NT2/D1 (cell line): Measurements from ENCODE around the gene TRIP6.
"Not testable (repeated sequence)": the region's sequence is repeated elsewhere in the genome, so short reads cannot be mapped to it uniquely, and the experiment has no call there.

ENCODE experiments used
- DNase-seq: peaks from one replicate; pipeline ENCODE4 v3.0.0-alpha.2; 2011; ENCODE audit warnings: low read depth, low spot score
- H3K27me3 ChIP-seq: 2 replicates; pipeline ENCODE4 v1.6.0; 2011; ENCODE audit warnings: mild to moderate bottlenecking; ENCODE audit not compliant: insufficient read length, insufficient read depth
- H3K36me3 ChIP-seq: 2 replicates; pipeline ENCODE4 v1.6.1; 2011; ENCODE audit warnings: mild to moderate bottlenecking, low read length, mixed read lengths; ENCODE audit not compliant: insufficient read depth, insufficient read length
- H3K4me1 ChIP-seq: 2 replicates; pipeline ENCODE4 v1.5.1; 2011; ENCODE audit not compliant: insufficient read depth, insufficient read length
- H3K4me3 ChIP-seq: 2 replicates; pipeline ENCODE4 v1.5.1; 2011; ENCODE audit warnings: low read depth; ENCODE audit not compliant: insufficient read length
- H3K9ac ChIP-seq: 2 replicates; pipeline ENCODE4 v1.6.0; 2011; ENCODE audit warnings: low read depth; ENCODE audit not compliant: insufficient read length
- H3K9me3 ChIP-seq: 2 replicates; pipeline ENCODE4 v1.5.1; 2011; ENCODE audit warnings: mild to moderate bottlenecking, low read length; ENCODE audit not compliant: insufficient read depth
- SUZ12 ChIP-seq: IDR thresholded peaks from 2 replicates; pipeline ENCODE4 v1.6.1; 2011; ENCODE audit not compliant: insufficient read length, insufficient read depth; ENCODE audit errors: extremely low read depth
- YY1 ChIP-seq: IDR thresholded peaks from 2 replicates; pipeline ENCODE4 v1.6.1; 2011; ENCODE audit not compliant: insufficient read length, insufficient read depth
- ZNF274 ChIP-seq: IDR thresholded peaks from 2 replicates; pipeline ENCODE4 v1.6.1; 2011; ENCODE audit warnings: mild to moderate bottlenecking, low read depth, low read length

TRIP6 gene

DNA sequence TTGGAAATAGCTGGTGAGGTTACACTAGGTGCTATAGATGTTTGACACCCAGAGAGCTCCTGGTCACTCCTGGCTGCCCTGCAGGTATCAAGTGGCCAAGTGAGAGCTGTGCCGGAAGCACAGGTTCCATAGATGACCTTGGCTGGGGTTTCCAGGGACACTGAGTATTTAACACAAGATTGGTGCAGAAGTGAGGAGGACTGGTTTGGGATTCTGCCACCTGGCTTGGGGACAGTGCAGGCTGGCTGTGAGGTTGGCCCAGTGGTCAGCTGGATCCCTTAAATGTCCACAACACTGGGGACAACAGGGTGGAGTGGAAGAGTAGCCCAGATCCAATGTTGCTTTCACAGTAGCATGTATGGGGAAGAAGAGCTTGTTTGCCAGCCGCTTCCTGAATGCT is 33.8 kb downstream of the TRIP6 start:
- H3K9me3 ChIP-seq = no peaks in the 10 kb centered on the region
- DNase-seq = no peak
- TF ChIP-seq YY1 = no peak
- no peak for TF ChIP-seq ZNF274
- no peak for TF ChIP-seq SUZ12
- H3K9ac ChIP-seq = no peak overlapping the region
- peaks cover 5% of the 10 kb centered on the region for H3K4me1 ChIP-seq
- no peak overlapping the region for H3K4me3 ChIP-seq
- H3K27me3 ChIP-seq = peaks cover 8% of the 10 kb centered on the region
- no peaks in the 10 kb centered on the region for H3K36me3 ChIP-seq

DNA sequence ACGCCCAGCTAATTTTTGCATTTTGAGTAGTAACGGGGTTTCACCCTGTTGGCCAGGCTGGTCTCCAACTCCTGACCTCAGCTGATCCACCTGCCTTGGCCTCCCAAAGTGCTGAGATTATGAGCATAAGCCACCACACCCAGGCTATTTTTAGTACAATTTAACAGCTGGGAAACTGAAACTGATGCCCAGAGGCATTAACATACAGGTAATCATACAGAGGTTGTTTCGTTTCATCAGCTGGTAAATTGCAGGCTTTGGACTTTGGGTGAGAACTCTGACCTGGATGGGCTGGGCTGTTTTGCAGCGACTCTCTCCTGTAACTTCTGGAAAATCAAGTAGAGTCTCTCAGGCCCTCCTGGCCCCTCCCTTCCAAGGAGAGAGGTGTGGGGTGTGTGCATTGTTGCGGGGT is 34.7 kb downstream of the TRIP6 start:
- H3K9me3 ChIP-seq = no peaks in the 10 kb centered on the region
- TF ChIP-seq YY1 (no peak), ZNF274 (no peak), SUZ12 (no peak)

GRCh38 chr7:100902638-100903037 is 35.5 kb downstream of the TRIP6 start:
- no peak overlapping the region for H3K9ac ChIP-seq
- no peaks in the 10 kb centered on the region for H3K27me3 ChIP-seq
- TF ChIP-seq ZNF274 (no peak), YY1 (no peak), SUZ12 (no peak)
- H3K4me1 ChIP-seq = no peaks in the 10 kb centered on the region
- no peaks in the 10 kb centered on the region for H3K9me3 ChIP-seq
- H3K4me3 ChIP-seq = no peak overlapping the region
- DNase-seq = no peak
- no peaks in the 10 kb centered on the region for H3K36me3 ChIP-seq

More for the DNA sequence above, 34.7 kb downstream of the TRIP6 start:
- DNase-seq = no peak
- Histone ChIP-seq H3K9ac (no peak overlapping the region), H3K4me1 (no peaks in the 10 kb centered on the region), H3K36me3 (no peaks in the 10 kb centered on the region), H3K4me3 (no peak overlapping the region), H3K27me3 (no peaks in the 10 kb centered on the region)

DNA sequence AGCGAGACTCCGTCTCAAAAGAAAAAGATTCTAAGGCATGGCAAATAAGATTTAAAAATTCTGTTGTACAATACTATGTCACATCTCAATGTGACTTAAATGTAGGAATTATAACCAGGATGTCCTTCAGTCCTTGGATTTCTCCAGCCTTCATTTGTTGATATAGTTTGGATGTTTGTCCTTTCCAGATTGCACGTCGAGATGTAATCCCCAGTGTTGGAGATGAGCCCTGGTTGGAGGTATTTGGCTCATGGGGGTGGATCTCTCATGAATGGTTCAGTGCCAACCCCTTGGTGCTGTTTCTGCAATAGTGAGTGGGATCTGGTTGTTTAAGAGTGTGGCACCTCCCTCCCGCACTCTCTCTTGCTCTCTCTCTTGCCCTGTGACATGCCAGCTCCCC is 41.3 kb downstream of the TRIP6 start:
- no peaks in the 10 kb centered on the region for H3K9me3 ChIP-seq
- H3K4me3 ChIP-seq = no peak overlapping the region
- DNase-seq = no peak
- H3K4me1 ChIP-seq = no peaks in the 10 kb centered on the region
- no peak overlapping the region for H3K9ac ChIP-seq
- no peaks in the 10 kb centered on the region for H3K27me3 ChIP-seq
- TF ChIP-seq ZNF274 (no peak), YY1 (no peak), SUZ12 (no peak)
- H3K36me3 ChIP-seq = no peaks in the 10 kb centered on the region

GRCh38 chr7:100910443-100910842 is 43.3 kb downstream of the TRIP6 start:
- H3K9me3 ChIP-seq, H3K9ac ChIP-seq, DNase-seq, H3K4me1 ChIP-seq, H3K4me3 ChIP-seq, H3K36me3 ChIP-seq, H3K27me3 ChIP-seq: not testable (repeated sequence)

GRCh38 chr7:100911484-100911883 is 44.3 kb downstream of the TRIP6 start:
- H3K4me3 ChIP-seq = no peak overlapping the region
- no peaks in the 10 kb centered on the region for H3K9me3 ChIP-seq
- H3K9ac ChIP-seq = no peak overlapping the region
- TF ChIP-seq SUZ12 = no peak
- no peak for TF ChIP-seq YY1
- TF ChIP-seq ZNF274 = no peak
- no peaks in the 10 kb centered on the region for H3K4me1 ChIP-seq
- no peak for DNase-seq
- no peaks in the 10 kb centered on the region for H3K36me3 ChIP-seq
- H3K27me3 ChIP-seq = no peaks in the 10 kb centered on the region

- no peaks in the 10 kb centered on the region for H3K36me3 ChIP-seq
- no peaks in the 10 kb centered on the region for H3K9me3 ChIP-seq
- no peak for DNase-seq
- no peaks in the 10 kb centered on the region for H3K27me3 ChIP-seq
- H3K4me3 ChIP-seq = no peak overlapping the region
- H3K9ac ChIP-seq = no peak overlapping the region
- H3K4me1 ChIP-seq = no peaks in the 10 kb centered on the region
- TF ChIP-seq ZNF274 (no peak), SUZ12 (no peak), YY1 (no peak)
Measured at GRCh38 chr7:100914208-100914878, 47.2 kb downstream of the TRIP6 start.

DNA sequence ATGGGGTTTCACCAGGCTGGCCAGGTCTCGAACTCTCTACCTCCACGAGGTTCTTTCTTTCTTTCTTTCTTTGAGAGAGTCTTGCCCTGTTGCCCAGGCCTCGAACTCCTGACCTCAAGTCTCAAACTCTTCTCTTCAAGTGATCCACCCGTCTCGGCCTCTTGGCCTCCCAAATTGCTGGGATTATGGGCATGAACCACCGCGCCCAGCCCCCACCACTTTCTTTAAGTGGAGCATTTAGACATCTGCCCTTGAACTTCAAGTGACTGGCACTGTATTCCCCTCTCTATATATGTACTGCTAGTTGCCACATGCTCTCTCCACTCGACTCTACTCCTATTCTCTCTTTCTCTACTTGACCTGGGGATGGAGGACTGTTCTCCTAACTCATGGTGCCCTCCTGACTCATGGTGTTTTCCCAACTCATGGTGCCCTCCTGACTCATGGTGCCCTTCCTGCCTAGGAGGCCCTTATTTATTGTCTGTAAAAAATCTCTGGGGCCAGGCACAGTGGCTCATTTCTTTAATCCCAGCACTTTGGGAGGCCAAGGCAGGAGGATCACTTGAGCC is 47.8 kb downstream of the TRIP6 start:
- Histone ChIP-seq H3K4me1 (no peaks in the 10 kb centered on the region), H3K9ac (no peak overlapping the region), H3K9me3 (0 out of 2 replicates have a peak, but pooled peaks cover under 1% of the 10 kb centered on the region), H3K36me3 (no peaks in the 10 kb centered on the region), H3K27me3 (no peaks in the 10 kb centered on the region), H3K4me3 (no peak overlapping the region)
- TF ChIP-seq YY1 (no peak), SUZ12 (no peak), ZNF274 (no peak)
- no peak for DNase-seq

DNA sequence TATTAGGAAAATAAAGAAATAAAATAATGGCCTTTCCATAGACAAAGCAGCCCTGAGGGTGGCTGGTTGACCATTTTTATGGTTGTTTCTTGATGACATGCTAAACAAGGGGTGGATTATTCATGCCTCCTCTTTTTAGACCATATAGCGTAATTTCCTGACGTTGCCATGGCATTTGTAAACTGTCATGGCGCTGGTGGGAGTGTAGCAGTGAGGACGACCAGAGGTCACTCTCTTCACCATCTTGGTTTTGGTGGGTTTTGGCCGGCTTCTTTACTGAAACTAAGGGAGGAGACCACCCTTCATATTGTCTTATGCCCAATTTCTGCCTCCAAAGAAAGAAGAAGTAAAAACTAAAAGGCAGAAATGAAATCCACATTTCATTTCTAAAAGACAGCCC is 52.1 kb downstream of the TRIP6 start:
- H3K9ac ChIP-seq, DNase-seq, H3K27me3 ChIP-seq: not testable (repeated sequence)

GRCh38 chr7:100919779-100920437 is 52.7 kb downstream of the TRIP6 start:
- not testable (repeated sequence) for H3K27me3 ChIP-seq, H3K9me3 ChIP-seq, H3K9ac ChIP-seq, DNase-seq, H3K36me3 ChIP-seq, H3K4me1 ChIP-seq, H3K4me3 ChIP-seq

More for the DNA sequence above, 52.1 kb downstream of the TRIP6 start:
- H3K4me1 ChIP-seq, H3K36me3 ChIP-seq, H3K9me3 ChIP-seq, H3K4me3 ChIP-seq: not testable (repeated sequence)
